Astrocyte (in vitro differentiated cells and primary cell): ENCODE results near the gene RIT1. TPM values are rescaled to one million over a fixed set of nuclear protein-coding genes. Genes with fewer than 3 reads are reported as not detected.
A peak's percentile ranks its signal among the peaks of the same experiment; 100 is the strongest.

Experiments used
- DNase-seq: peaks from one replicate; pipeline ENCODE4 v3.0.0-alpha.2; 2010; ENCODE audit warnings: low read depth
- FAIRE-seq: peaks from 2 replicates; lab custom pipeline; 2011; peaks lifted over from hg19 to GRCh38; lab: Jason Lieb, UNC
- H2AFZ ChIP-seq: 2 replicates; pipeline ENCODE4 v1.6.0; 2012; ENCODE audit warnings: low read depth, low read length, inconsistent platforms
- H3K27ac ChIP-seq: 2 replicates; pipeline ENCODE4 v1.5.1; 2011; ENCODE audit warnings: low read depth, low read length, inconsistent platforms
- H3K27me3 ChIP-seq: 2 replicates; pipeline ENCODE4 v1.6.0; 2011; ENCODE audit warnings: low read length, inconsistent platforms; ENCODE audit not compliant: insufficient read depth
- H3K36me3 ChIP-seq: 2 replicates; pipeline ENCODE4 v1.5.1; 2011; ENCODE audit warnings: low read length, inconsistent platforms; ENCODE audit not compliant: insufficient read depth
- H3K4me1 ChIP-seq: 2 replicates; pipeline ENCODE4 v1.5.1; 2011; ENCODE audit warnings: low read length, inconsistent platforms; ENCODE audit not compliant: insufficient read depth
- H3K4me2 ChIP-seq: 2 replicates; pipeline ENCODE4 v1.6.0; 2012; ENCODE audit warnings: low read length, inconsistent platforms
- H3K4me3 ChIP-seq: 2 replicates; pipeline ENCODE4 v1.5.1; 2011; ENCODE audit warnings: low read depth, mild to moderate bottlenecking, low read length, inconsistent platforms; ENCODE audit not compliant: insufficient read depth
- H3K79me2 ChIP-seq: 2 replicates; pipeline ENCODE4 v1.6.0; 2012; ENCODE audit warnings: mild to moderate bottlenecking, low read length, inconsistent platforms; ENCODE audit not compliant: insufficient read depth
- H3K9ac ChIP-seq: 2 replicates; pipeline ENCODE4 v1.6.0; 2012; ENCODE audit warnings: mild to moderate bottlenecking, low read length, inconsistent platforms
- H3K9me3 ChIP-seq: 2 replicates; pipeline ENCODE4 v1.5.1; 2012; ENCODE audit warnings: low read depth, mild to moderate bottlenecking, low read length, inconsistent platforms; ENCODE audit not compliant: insufficient read depth
- H4K20me1 ChIP-seq: 2 replicates; pipeline ENCODE4 v1.6.0; 2012; ENCODE audit warnings: low read length, inconsistent platforms; ENCODE audit not compliant: insufficient read depth
- H3K27ac Mint-ChIP-seq: one replicate; pipeline ENCODE4 v1.8.0; 2021; ENCODE audit warnings: mild to moderate bottlenecking, mixed read lengths; ENCODE audit not compliant: unreplicated experiment
- H3K27me3 Mint-ChIP-seq: one replicate; pipeline ENCODE4 v1.8.0; 2021; ENCODE audit warnings: low read depth, mixed read lengths; ENCODE audit not compliant: unreplicated experiment
- H3K36me3 Mint-ChIP-seq: one replicate; pipeline ENCODE4 v1.8.0; 2021; ENCODE audit warnings: low read depth, mixed read lengths; ENCODE audit not compliant: unreplicated experiment
- H3K4me1 Mint-ChIP-seq: one replicate; pipeline ENCODE4 v1.8.0; 2021; ENCODE audit warnings: low read depth, mixed read lengths; ENCODE audit not compliant: unreplicated experiment
- H3K4me3 Mint-ChIP-seq: one replicate; pipeline ENCODE4 v1.8.0; 2021; ENCODE audit warnings: mild to moderate bottlenecking, moderate library complexity, mixed read lengths; ENCODE audit not compliant: unreplicated experiment
- H3K9me3 Mint-ChIP-seq: one replicate; pipeline ENCODE4 v1.8.0; 2021; ENCODE audit warnings: mild to moderate bottlenecking, mixed read lengths; ENCODE audit not compliant: unreplicated experiment
- CTCF ChIP-seq: IDR thresholded peaks from 2 replicates; pipeline ENCODE4 v1.5.1; 2011; ENCODE audit warnings: low read depth, mild to moderate bottlenecking, inconsistent platforms, low read length, moderate library complexity; ENCODE audit not compliant: insufficient read depth
- EZH2 ChIP-seq: IDR thresholded peaks from 2 replicates; pipeline ENCODE4 v1.6.1; 2012; ENCODE audit warnings: mild to moderate bottlenecking, low read length, inconsistent platforms; ENCODE audit not compliant: insufficient read depth
- total RNA-seq: library from RNA; stranded (reverse); gene quantifications from 2 replicates; pipeline ENCODE4 v1.2.1, GENCODE V29; 2021

The RIT1 gene
- total RNA-seq, 1 donor from 2014 or later, result 59.4 TPM

- H3K27ac ChIP-seq, result peak overlapping the region; percentile 78
Measured at GRCh38 chr1:155910621-155911121, 478 bp downstream of the RIT1 start.

GRCh38 chr1:155909894-155910293 lies 1.3 kb downstream of the RIT1 start:
- Mint-ChIP-seq H3K9me3 (no peaks in the 10 kb centered on the region), H3K36me3 (peaks cover 16% of the 10 kb centered on the region), H3K27me3 (no peaks in the 10 kb centered on the region), H3K4me1 (peaks cover 28% of the 10 kb centered on the region), H3K4me3 (peak overlapping the region; percentile 91), H3K27ac (peak overlapping the region; percentile 94)
- H3K79me2 ChIP-seq, result peaks cover 29% of the 10 kb centered on the region
- H3K27me3 ChIP-seq, result no peaks in the 10 kb centered on the region
- H3K9ac ChIP-seq, result peak overlapping the region; percentile 83
- no peak overlapping the region for H2AFZ ChIP-seq
- TF ChIP-seq CTCF (no peak), EZH2 (no peak)
- peak overlapping the region; percentile 96 for H3K4me2 ChIP-seq
- H3K36me3 ChIP-seq, result peaks cover 32% of the 10 kb centered on the region
- H4K20me1 ChIP-seq, result no peaks in the 10 kb centered on the region
- DNase-seq, result peak; percentile 48
- FAIRE-seq, result no peak
- no peaks in the 10 kb centered on the region for H3K9me3 ChIP-seq
- peak overlapping the region; percentile 73 for H3K4me3 ChIP-seq
- H3K4me1 ChIP-seq, result peaks cover 13% of the 10 kb centered on the region
- H3K27ac ChIP-seq, result peak overlapping the region; percentile 78

More at GRCh38 chr1:155910621-155911121, 478 bp downstream of the RIT1 start:
- Mint-ChIP-seq H3K36me3 (peaks cover 16% of the 10 kb centered on the region), H3K4me1 (peaks cover 29% of the 10 kb centered on the region), H3K4me3 (peak overlapping the region; percentile 91), H3K27ac (peak overlapping the region; percentile 94), H3K9me3 (no peaks in the 10 kb centered on the region), H3K27me3 (no peaks in the 10 kb centered on the region)
- Histone ChIP-seq H3K9ac (peak overlapping the region; percentile 83), H2AFZ (peak overlapping the region; percentile 24), H3K9me3 (no peaks in the 10 kb centered on the region), H3K27me3 (no peaks in the 10 kb centered on the region), H3K36me3 (peaks cover 31% of the 10 kb centered on the region), H4K20me1 (no peaks in the 10 kb centered on the region), H3K4me3 (peak overlapping the region; percentile 73), H3K4me2 (peak overlapping the region; percentile 96), H3K79me2 (peaks cover 29% of the 10 kb centered on the region), H3K4me1 (peaks cover 13% of the 10 kb centered on the region)
- FAIRE-seq (no peak), DNase-seq (peak; percentile 37)
- no peak for TF ChIP-seq EZH2
- no peak for TF ChIP-seq CTCF

- H3K9me3 ChIP-seq, result no peaks in the 10 kb centered on the region
- H3K4me2 ChIP-seq, result no peak overlapping the region
- Mint-ChIP-seq H3K4me3 (no peak overlapping the region), H3K27me3 (no peaks in the 10 kb centered on the region), H3K4me1 (peaks cover 5% of the 10 kb centered on the region), H3K36me3 (peaks cover 15% of the 10 kb centered on the region), H3K9me3 (no peaks in the 10 kb centered on the region), H3K27ac (no peak overlapping the region)
- no peak overlapping the region for H3K27ac ChIP-seq
- H4K20me1 ChIP-seq, result peaks cover 11% of the 10 kb centered on the region
- H3K4me1 ChIP-seq, result no peaks in the 10 kb centered on the region
- H3K27me3 ChIP-seq, result no peaks in the 10 kb centered on the region
- no peak overlapping the region for H3K4me3 ChIP-seq
- H2AFZ ChIP-seq, result no peak overlapping the region
- peaks cover 12% of the 10 kb centered on the region for H3K79me2 ChIP-seq
- H3K9ac ChIP-seq, result no peak overlapping the region
- FAIRE-seq (no peak), DNase-seq (no peak)
- peaks cover 46% of the 10 kb centered on the region for H3K36me3 ChIP-seq
- TF ChIP-seq CTCF (no peak), EZH2 (no peak)
Measured at GRCh38 chr1:155904261-155904660, 6.9 kb downstream of the RIT1 start.
